ENCODE data around the gene ARHGAP31.
A peak's percentile ranks its signal among the peaks of the same experiment; 100 is the strongest.

The ARHGAP31 gene

DNA sequence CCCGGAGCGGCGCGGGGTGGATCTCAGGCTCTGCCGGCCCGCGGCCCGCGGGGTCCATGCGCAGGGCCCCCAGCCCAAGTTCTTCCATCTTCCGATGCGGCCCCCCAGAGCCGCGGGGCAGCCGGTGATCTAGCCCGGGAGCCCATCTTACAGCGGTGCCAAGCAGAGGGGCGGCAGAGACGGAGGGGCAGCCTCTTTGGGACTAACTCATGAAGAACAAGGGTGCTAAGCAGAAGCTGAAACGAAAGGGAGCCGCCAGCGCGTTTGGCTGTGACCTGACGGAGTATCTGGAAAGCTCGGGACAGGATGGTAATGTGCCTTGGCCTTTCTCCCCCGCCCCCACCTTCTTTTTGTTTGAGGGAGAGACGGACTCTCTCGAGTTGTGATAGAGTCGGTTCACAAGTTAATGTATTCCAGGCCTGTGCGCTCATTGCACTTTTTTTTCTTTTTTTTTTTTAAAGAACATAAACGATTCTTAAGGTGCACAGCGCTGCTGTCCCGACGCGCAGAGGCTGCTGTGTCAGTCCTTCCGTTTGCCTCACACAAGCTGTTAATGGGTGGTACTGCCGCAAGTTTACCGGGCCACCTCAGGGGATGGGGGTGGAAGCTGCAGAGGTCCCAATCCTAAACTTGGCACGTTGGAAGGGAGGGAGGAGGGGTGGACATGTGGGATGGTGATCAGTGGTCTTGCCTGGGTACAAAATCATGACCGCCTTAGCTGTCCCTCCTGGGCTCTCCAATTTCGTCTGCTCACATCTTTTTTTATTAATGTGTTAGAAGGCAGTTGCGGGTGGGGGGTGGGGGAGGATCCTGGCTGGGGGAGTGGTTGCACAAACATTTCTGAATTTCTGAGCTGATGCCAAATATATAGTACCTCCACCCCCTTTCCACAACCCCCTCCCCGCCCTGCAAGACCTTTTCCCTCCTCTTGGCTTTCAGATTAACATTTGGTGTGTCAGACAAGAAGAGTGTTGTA is 801 bp downstream of the ARHGAP31 start:
- DNase-seq (ENCODE audit: low spot score): peak; percentile 50
- TF ChIP-seq, protein P1, sequence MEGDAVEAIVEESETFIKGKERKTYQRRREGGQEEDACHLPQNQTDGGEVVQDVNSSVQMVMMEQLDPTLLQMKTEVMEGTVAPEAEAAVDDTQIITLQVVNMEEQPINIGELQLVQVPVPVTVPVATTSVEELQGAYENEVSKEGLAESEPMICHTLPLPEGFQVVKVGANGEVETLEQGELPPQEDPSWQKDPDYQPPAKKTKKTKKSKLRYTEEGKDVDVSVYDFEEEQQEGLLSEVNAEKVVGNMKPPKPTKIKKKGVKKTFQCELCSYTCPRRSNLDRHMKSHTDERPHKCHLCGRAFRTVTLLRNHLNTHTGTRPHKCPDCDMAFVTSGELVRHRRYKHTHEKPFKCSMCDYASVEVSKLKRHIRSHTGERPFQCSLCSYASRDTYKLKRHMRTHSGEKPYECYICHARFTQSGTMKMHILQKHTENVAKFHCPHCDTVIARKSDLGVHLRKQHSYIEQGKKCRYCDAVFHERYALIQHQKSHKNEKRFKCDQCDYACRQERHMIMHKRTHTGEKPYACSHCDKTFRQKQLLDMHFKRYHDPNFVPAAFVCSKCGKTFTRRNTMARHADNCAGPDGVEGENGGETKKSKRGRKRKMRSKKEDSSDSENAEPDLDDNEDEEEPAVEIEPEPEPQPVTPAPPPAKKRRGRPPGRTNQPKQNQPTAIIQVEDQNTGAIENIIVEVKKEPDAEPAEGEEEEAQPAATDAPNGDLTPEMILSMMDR (IDR thresholded peaks at IDR 0.05; ENCODE audit: extremely low read depth, missing control alignments): no peak

GRCh38 chr3:119295816-119296726 is 1.9 kb downstream of the ARHGAP31 start:
- DNase-seq (ENCODE audit: low spot score): peak; percentile 36
- TF ChIP-seq, protein P1 (IDR thresholded peaks at IDR 0.05; ENCODE audit: extremely low read depth, missing control alignments): no peak

- DNase-seq (ENCODE audit: low spot score): no peak
- TF ChIP-seq, protein P1 (IDR thresholded peaks at IDR 0.05; ENCODE audit: extremely low read depth, missing control alignments): no peak
Observed at GRCh38 chr3:119296727-119297122, 2.5 kb downstream of the ARHGAP31 start.

DNA sequence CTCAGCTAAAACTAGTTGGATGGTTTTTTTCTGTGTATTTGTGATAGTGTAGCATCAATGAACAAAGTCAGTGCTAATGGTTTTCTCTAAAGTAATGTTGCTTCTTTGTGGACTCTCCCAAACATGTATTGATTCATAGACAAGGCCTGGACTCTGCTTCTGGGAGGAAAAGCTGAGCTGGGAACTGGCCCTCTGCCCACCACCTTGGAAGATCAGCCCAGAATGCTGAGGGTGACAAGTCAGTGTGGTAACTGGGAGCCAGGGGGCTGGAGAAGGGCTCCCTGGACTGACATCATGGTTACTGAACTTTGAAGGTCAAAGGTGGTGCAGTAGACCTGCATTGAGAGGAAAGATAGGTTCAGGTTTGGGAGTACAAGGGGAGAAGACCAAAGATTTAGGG is 3.0 kb downstream of the ARHGAP31 start:
- TF ChIP-seq, protein P1 (IDR thresholded peaks at IDR 0.05; ENCODE audit: extremely low read depth, missing control alignments): no peak

GRCh38 chr3:119298565-119298941 is 4.4 kb downstream of the ARHGAP31 start:
- TF ChIP-seq, protein P1 (IDR thresholded peaks at IDR 0.05; ENCODE audit: extremely low read depth, missing control alignments): no peak
- DNase-seq (ENCODE audit: low spot score): no peak

More for the DNA sequence above, 3.0 kb downstream of the ARHGAP31 start:
- DNase-seq (ENCODE audit: low spot score): no peak

GRCh38 chr3:119300991-119301391 is 6.8 kb downstream of the ARHGAP31 start:
- no peak for DNase-seq (ENCODE audit: low spot score)

More at GRCh38 chr3:119300991-119301391, 6.8 kb downstream of the ARHGAP31 start:
- TF ChIP-seq, protein P1 (IDR thresholded peaks at IDR 0.05; ENCODE audit: extremely low read depth, missing control alignments): no peak

Measured in GM20000 (cell line).